Thyroid gland (tissue), 4 donors: ENCODE data around the gene PRRT2.

Experiments used
- POLR2A ChIP-seq, 2 donors: fragments of 450-650 bp; IDR thresholded peaks; one replicate each; pipeline ENCODE4 v1.6.1; 2017; ENCODE audit warnings: antibody characterized with exemption in 2 of 2, mild to moderate bottlenecking in 2 of 2, moderate library complexity in 1 of 2
- TF ChIP-seq, protein P1 (sequence below), 6 experiments: fragments of 200-600 bp in 3 of 6; fragments of 450-650 bp in 3 of 6; sonication (generic) in 3 of 6; IDR thresholded peaks; one replicate each; pipeline ENCODE4 v1.5.1; 2016 to 2019; ENCODE audit warnings: antibody characterized with exemption in 6 of 6, mild to moderate bottlenecking in 2 of 6, inconsistent platforms in 1 of 6, moderate library complexity in 1 of 6

DNA sequence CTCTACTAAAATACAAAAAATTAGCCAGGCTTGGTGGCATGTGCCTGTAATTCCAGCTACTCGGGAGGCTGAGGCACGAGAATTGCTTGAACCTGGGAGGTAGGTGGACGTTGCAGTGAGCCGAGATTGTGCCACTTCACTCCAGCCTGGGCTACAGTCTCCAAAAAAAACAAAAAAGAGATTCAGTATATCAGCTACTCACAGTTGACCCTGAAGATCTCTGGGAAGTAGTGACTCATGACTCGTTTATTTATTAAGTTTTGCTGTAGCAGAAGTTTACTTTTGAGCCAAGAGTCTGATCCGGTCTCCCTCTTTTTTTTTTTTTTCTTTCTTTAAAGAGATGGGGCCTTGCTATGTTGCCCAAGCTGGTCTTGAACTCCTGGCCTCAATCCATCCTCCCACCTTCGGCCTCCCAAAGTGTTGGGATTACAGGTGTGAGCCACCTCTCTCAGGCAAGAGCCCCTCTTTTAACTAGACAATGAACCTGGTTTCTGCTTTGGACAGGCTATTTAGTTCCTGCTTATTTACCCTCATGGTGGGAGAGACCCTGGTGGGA, 12.7 kb downstream of the PRRT2 start:
- TF ChIP-seq, protein P1, sequence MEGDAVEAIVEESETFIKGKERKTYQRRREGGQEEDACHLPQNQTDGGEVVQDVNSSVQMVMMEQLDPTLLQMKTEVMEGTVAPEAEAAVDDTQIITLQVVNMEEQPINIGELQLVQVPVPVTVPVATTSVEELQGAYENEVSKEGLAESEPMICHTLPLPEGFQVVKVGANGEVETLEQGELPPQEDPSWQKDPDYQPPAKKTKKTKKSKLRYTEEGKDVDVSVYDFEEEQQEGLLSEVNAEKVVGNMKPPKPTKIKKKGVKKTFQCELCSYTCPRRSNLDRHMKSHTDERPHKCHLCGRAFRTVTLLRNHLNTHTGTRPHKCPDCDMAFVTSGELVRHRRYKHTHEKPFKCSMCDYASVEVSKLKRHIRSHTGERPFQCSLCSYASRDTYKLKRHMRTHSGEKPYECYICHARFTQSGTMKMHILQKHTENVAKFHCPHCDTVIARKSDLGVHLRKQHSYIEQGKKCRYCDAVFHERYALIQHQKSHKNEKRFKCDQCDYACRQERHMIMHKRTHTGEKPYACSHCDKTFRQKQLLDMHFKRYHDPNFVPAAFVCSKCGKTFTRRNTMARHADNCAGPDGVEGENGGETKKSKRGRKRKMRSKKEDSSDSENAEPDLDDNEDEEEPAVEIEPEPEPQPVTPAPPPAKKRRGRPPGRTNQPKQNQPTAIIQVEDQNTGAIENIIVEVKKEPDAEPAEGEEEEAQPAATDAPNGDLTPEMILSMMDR (IDR thresholded peaks at IDR 0.05): no peak
- TF ChIP-seq POLR2A (IDR thresholded peaks at IDR 0.05): no peak
